PC-9 (cell line): ENCODE measurements around the gene PRR30. TPM values are rescaled to one million over a fixed set of nuclear protein-coding genes. Genes with fewer than 3 reads are reported as not detected.

Experiments used
- BruUV-seq: library from RNA; stranded (reverse); fragments of 400-500 nt; replicated peaks from 2 replicates; lab custom pipeline; 2021; lab: Mats Ljungman, UMichigan
- CTCF ChIA-PET: fragments of 300-600 bp; sonication (Branson Sonifier 250); formaldehyde crosslinking; loops from one replicate; lab custom pipeline; 2022; ENCODE audit warnings: antibody characterized with exemption; lab: Charles Lee
- POLR2A ChIA-PET: fragments of 300-600 bp; sonication (Branson Sonifier 250); formaldehyde crosslinking; loops from one replicate; lab custom pipeline; 2022; ENCODE audit warnings: antibody characterized with exemption; ENCODE audit not compliant: unreplicated experiment; lab: Charles Lee
- DNase-seq, 2 experiments: peaks; one replicate each; pipeline versions ENCODE4 v3.0.0 to v3.0.0-alpha.2; 2015 to 2022; ENCODE audit warnings: mixed read lengths in 1 of 2
- H2AFZ ChIP-seq: fragments of 200-600 bp; sonication (generic); 2 replicates; pipeline ENCODE4 v1.8.1; 2017; ENCODE audit warnings: antibody characterized with exemption
- H3F3A ChIP-seq: fragments of 200-600 bp; sonication (generic); 2 replicates; pipeline ENCODE4 v1.8.1; 2017; ENCODE audit warnings: antibody characterized with exemption, mild to moderate bottlenecking, low read depth; ENCODE audit not compliant: insufficient read depth
- H3K27ac ChIP-seq: fragments of 200-600 bp; sonication (generic); 2 replicates; pipeline ENCODE4 v1.6.1; 2016; ENCODE audit warnings: mixed run types
- H3K27me3 ChIP-seq: fragments of 200-600 bp; sonication (generic); 2 replicates; pipeline ENCODE4 v1.6.1; 2016; ENCODE audit warnings: low read depth, mixed run types; ENCODE audit not compliant: insufficient read depth
- H3K36me3 ChIP-seq: fragments of 200-600 bp; sonication (generic); 2 replicates; pipeline ENCODE4 v1.6.1; 2016; ENCODE audit warnings: low read depth, mixed run types
- H3K4me1 ChIP-seq: fragments of 200-600 bp; sonication (generic); replicated peaks from 2 replicates; pipeline ENCODE4 v1.6.1; 2016; ENCODE audit warnings: mixed run types; ENCODE audit not compliant: insufficient read depth
- H3K4me2 ChIP-seq: fragments of 200-600 bp; sonication (generic); 2 replicates; pipeline ENCODE4 v1.6.1; 2017; ENCODE audit warnings: mixed run types
- H3K4me3 ChIP-seq: fragments of 200-600 bp; sonication (generic); 2 replicates; pipeline ENCODE4 v1.6.1; 2016; ENCODE audit warnings: mixed run types
- H3K79me2 ChIP-seq: fragments of 200-600 bp; sonication (generic); 2 replicates; pipeline ENCODE4 v1.6.1; 2017; ENCODE audit warnings: low read depth, mixed run types
- H3K9me2 ChIP-seq: fragments of 200-600 bp; sonication (generic); 2 replicates; pipeline ENCODE4 v1.8.1; 2017; ENCODE audit warnings: mild to moderate bottlenecking; ENCODE audit not compliant: insufficient read depth
- H3K9me3 ChIP-seq: fragments of 200-600 bp; sonication (generic); 2 replicates; pipeline ENCODE4 v1.8.1; 2016; ENCODE audit warnings: low read depth; ENCODE audit not compliant: insufficient read depth
- H4K20me1 ChIP-seq: fragments of 200-600 bp; sonication (generic); 2 replicates; pipeline ENCODE4 v1.8.1; 2017; ENCODE audit not compliant: insufficient read depth
- EZH2 ChIP-seq: fragments of 200-600 bp; sonication (generic); IDR thresholded peaks from 2 replicates; pipeline ENCODE4 v1.8.0; 2017; ENCODE audit warnings: antibody characterized with exemption, low read depth
- intact Hi-C: fragments of 100-400 bp; cut with micrococcal nuclease; formaldehyde crosslinking; loops from one replicate; pipeline ENCODE4 v1.10.0; 2022; ENCODE audit not compliant: unreplicated experiment
- total RNA-seq: library from RNA; stranded (reverse); gene quantifications from 2 replicates; pipeline ENCODE4 v1.2.3, GENCODE V29; 2021
- TF ChIP-seq, protein P1 (sequence below): fragments of 200-600 bp; sonication (generic); conservative IDR thresholded peaks from 2 replicates; pipeline ENCODE4 v1.6.1; 2017; ENCODE audit warnings: mixed run types, antibody characterized with exemption, mild to moderate bottlenecking, moderate library complexity

PRR30 gene
- total RNA-seq, 1 experiment from 2014 or later = not detected

DNA sequence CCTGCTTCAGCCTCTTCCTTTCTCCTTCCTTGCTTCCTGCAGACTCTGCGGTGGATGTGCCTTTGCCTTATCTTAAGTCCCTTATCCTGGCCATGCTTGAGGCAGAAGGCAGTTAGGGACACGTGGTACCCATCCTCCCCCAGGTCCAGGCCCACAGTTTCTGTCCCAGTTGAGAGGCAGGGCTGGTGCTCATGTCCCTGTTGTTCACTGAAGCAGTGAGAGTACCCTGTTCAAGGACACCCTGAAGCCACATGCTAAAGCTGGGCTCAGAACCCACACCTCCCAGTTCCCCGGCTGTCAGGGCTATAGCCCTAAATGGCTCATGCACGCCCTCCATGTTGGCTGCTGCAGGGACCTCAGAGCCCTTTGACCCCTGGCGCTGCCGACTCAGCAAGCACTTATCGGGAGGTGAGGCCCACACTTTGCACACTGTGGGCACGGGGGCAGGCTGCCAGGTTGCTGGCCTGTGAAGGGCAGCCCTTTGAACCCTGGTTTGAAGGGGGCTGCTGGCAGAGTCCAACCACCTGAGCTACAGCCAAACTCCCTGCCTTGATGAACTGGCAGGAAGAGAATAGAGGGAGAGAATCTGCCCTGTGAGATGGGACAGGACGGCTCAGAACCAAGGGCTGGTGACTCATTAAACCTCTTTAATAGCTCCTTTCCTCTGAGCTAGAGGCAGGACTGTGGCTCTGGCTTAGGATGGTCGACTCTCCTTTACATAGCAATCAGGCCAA is 46.3 kb downstream of the PRR30 start:
- no peaks in the 10 kb centered on the region for H3K36me3 ChIP-seq
- no peaks in the 10 kb centered on the region for H3K79me2 ChIP-seq
- ChIA-PET CTCF (interaction anchor here (0.5 kb wide), 1 partner anchor 152 kb away, joined by 8 read pairs; no protein-coding TSS in a partner anchor), POLR2A (no interaction called here)
- no peak overlapping the region for H3K27ac ChIP-seq
- no TSS peak for BruUV-seq
- H3K4me3 ChIP-seq = no peak overlapping the region
- H3K9me3 ChIP-seq = no peaks in the 10 kb centered on the region
- H2AFZ ChIP-seq = no peak overlapping the region
- H3K4me1 ChIP-seq = no peaks in the 10 kb centered on the region
- intact Hi-C loops = loop anchor here (2.0 kb wide), 1 partner anchor 188 kb away; no protein-coding TSS in a partner anchor
- no peak overlapping the region for H3K4me2 ChIP-seq
- no peaks in the 10 kb centered on the region for H3K27me3 ChIP-seq
- peaks cover 6% of the 10 kb centered on the region; the same call in 1 of the 2 replicates for H3F3A ChIP-seq
- no peaks in the 10 kb centered on the region for H3K9me2 ChIP-seq
- TF ChIP-seq, protein P1, sequence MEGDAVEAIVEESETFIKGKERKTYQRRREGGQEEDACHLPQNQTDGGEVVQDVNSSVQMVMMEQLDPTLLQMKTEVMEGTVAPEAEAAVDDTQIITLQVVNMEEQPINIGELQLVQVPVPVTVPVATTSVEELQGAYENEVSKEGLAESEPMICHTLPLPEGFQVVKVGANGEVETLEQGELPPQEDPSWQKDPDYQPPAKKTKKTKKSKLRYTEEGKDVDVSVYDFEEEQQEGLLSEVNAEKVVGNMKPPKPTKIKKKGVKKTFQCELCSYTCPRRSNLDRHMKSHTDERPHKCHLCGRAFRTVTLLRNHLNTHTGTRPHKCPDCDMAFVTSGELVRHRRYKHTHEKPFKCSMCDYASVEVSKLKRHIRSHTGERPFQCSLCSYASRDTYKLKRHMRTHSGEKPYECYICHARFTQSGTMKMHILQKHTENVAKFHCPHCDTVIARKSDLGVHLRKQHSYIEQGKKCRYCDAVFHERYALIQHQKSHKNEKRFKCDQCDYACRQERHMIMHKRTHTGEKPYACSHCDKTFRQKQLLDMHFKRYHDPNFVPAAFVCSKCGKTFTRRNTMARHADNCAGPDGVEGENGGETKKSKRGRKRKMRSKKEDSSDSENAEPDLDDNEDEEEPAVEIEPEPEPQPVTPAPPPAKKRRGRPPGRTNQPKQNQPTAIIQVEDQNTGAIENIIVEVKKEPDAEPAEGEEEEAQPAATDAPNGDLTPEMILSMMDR = no peak
- no peak for TF ChIP-seq EZH2
- no peak for DNase-seq
- no peaks in the 10 kb centered on the region for H4K20me1 ChIP-seq

DNA sequence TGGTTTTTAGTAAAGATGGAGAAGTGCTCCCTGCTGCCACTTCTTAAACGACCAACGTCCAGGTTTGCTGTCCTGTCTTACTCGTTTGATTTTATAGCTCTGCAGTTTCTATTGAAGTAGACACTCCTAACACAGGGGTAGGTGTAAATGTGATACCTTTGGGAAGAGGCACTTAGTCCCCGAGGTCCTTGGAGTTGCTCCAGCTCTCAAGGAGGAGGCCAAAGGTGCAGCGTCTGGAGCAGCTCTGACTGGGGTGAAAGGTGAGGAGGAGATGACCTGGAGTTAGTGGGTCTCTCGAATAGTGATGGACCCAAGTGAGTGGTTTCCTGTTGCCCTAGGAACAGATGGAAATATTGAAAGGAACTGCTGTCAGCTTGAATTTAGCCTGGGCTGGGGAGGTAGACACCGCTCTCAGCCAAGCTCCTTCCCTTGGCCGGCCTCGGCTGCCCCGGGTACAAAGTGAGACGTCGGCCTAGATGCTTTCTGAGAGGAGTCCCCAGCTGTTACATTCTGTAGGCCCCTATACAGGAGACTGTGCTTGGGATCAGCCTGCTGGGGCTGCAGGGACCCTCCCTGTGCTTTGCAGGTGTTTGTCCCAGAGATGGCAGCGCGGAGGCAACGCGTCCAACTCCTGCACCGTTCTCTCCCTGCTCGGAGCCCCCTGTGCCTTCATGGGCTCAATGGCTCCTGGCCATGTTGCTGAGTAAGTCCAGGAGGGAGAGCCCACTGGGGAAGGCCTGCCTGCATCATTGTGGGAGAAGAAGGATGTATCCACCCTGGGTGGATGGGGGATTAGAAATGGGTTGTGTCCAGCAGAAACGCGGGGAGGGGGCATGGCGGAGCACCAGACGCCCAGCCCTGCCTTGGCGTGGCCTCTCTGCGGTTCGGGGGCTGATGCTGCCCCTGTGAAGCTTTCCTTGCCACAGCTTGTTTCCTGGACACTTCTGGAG is 47.2 kb downstream of the PRR30 start:
- Histone ChIP-seq H3K4me1 (peaks cover 5% of the 10 kb centered on the region; the same call in 1 of the 2 replicates), H2AFZ (no peak overlapping the region), H3K36me3 (no peaks in the 10 kb centered on the region), H3K4me3 (no peak overlapping the region), H4K20me1 (no peaks in the 10 kb centered on the region), H3K79me2 (no peaks in the 10 kb centered on the region), H3K27me3 (no peaks in the 10 kb centered on the region), H3K4me2 (no peak overlapping the region), H3K9me2 (no peaks in the 10 kb centered on the region), H3K27ac (no peak overlapping the region), H3K9me3 (no peaks in the 10 kb centered on the region), H3F3A (peaks cover 6% of the 10 kb centered on the region; the same call in 1 of the 2 replicates)
- POLR2A ChIA-PET = no interaction called here
- CTCF ChIA-PET = no interaction called here
- intact Hi-C loops = loop anchor here (2.0 kb wide), 1 partner anchor 189 kb away; no protein-coding TSS in a partner anchor
- TF ChIP-seq, protein P1 = no peak
- no peak for TF ChIP-seq EZH2
- BruUV-seq = no TSS peak
- no peak for DNase-seq
